Keratinocyte (primary cell): ENCODE results near the gene DBF4B.

ENCODE experiments used
- EZH2 ChIP-seq: IDR thresholded peaks from one replicate; pipeline ENCODE4 v1.6.1; 2012; ENCODE audit warnings: inconsistent platforms, mild to moderate bottlenecking, low read length, moderate library complexity
- TF ChIP-seq, protein P1 (sequence below), 3 experiments: IDR thresholded peaks in 1 of 3; conservative IDR thresholded peaks in 1 of 3; optimal IDR thresholded peaks in 1 of 3; 2 replicates in 2 of 3; 3 replicates in 1 of 3; pipeline versions ENCODE3 to v1.5.1; 2011; ENCODE audit warnings: low read length in 3 of 3, mild to moderate bottlenecking in 3 of 3, moderate library complexity in 2 of 3, control low read depth in 1 of 3, inconsistent platforms in 1 of 3; ENCODE audit not compliant: insufficient read depth in 2 of 3; ENCODE audit errors: extremely low read depth in 1 of 3

DNA sequence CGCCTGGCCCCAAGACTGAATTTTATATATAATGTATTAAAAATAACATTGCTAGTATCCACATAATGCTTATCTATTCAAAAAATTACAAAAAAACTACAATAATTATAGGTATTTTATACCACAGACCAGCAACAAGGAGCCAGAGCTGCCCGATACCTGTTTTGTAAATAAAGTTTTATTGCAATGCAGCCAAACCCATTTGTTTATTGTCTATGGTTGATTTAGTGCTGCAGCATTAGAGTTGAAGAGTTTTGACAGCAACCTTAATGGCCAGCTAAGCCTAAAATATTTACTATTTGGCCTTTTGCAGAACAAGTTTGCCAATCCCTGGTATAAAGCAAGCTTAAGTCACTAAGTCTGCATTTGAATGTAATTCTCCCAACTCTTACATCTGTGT is 46.6 kb upstream of the DBF4B start:
- no peak for TF ChIP-seq EZH2
- TF ChIP-seq, protein P1, sequence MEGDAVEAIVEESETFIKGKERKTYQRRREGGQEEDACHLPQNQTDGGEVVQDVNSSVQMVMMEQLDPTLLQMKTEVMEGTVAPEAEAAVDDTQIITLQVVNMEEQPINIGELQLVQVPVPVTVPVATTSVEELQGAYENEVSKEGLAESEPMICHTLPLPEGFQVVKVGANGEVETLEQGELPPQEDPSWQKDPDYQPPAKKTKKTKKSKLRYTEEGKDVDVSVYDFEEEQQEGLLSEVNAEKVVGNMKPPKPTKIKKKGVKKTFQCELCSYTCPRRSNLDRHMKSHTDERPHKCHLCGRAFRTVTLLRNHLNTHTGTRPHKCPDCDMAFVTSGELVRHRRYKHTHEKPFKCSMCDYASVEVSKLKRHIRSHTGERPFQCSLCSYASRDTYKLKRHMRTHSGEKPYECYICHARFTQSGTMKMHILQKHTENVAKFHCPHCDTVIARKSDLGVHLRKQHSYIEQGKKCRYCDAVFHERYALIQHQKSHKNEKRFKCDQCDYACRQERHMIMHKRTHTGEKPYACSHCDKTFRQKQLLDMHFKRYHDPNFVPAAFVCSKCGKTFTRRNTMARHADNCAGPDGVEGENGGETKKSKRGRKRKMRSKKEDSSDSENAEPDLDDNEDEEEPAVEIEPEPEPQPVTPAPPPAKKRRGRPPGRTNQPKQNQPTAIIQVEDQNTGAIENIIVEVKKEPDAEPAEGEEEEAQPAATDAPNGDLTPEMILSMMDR (optimal IDR thresholded peaks at IDR 0.05 in 1 of 3, IDR thresholded peaks at IDR 0.05 in 1 of 3, conservative IDR thresholded peaks at IDR 0.05 in 1 of 3; ENCODE audit: extremely low read depth in 1 of 3, insufficient read depth in 2 of 3, low read length in 3 of 3): no peak
